Breast epithelium (tissue), 4 donors: ENCODE results near the gene MC2R. TPM values are rescaled to one million over a fixed set of nuclear protein-coding genes. Genes with fewer than 3 reads are reported as not detected.

Experiments
- DNase-seq, 2 donors: peaks; one replicate each; pipeline ENCODE4 v3.0.0-alpha.2; 2019; ENCODE audit warnings: low spot score in 2 of 2
- H3K27ac ChIP-seq, 2 donors: fragments of 200-600 bp; sonication (generic) in 1 of 2; one replicate each; pipeline ENCODE4 v1.5.1; 2016 to 2019; ENCODE audit warnings: mild to moderate bottlenecking in 1 of 2
- H3K27me3 ChIP-seq, 2 donors: fragments of 200-600 bp; sonication (generic) in 1 of 2; one replicate each; pipeline versions ENCODE4 v1.5.1 to v1.6.0; 2017 to 2019; ENCODE audit warnings: control low read depth in 1 of 2, mild to moderate bottlenecking in 1 of 2
- H3K36me3 ChIP-seq: fragments of 200-600 bp; one replicate; pipeline ENCODE4 v1.5.1; 2019
- H3K4me1 ChIP-seq, 2 donors: fragments of 200-600 bp; sonication (generic); one replicate each; pipeline ENCODE4 v1.5.1; 2016 to 2019; ENCODE audit warnings: control low read depth in 1 of 2
- H3K4me3 ChIP-seq, 3 donors: fragments of 200-600 bp; sonication (generic); 1 replicate in 2 of 3; 2 replicates in 1 of 3; pipeline ENCODE4 v1.5.1; 2016 to 2019; ENCODE audit warnings: mild to moderate bottlenecking in 3 of 3, moderate library complexity in 2 of 3
- H3K9me3 ChIP-seq, 2 donors: fragments of 200-600 bp; sonication (generic) in 1 of 2; one replicate each; pipeline ENCODE4 v1.5.1; 2016 to 2019; ENCODE audit warnings: control low read depth in 1 of 2
- POLR2A ChIP-seq: fragments of 450-650 bp; IDR thresholded peaks from one replicate; pipeline ENCODE4 v1.6.1; 2016; ENCODE audit warnings: antibody characterized with exemption, mild to moderate bottlenecking, moderate library complexity
- POLR2AphosphoS5 ChIP-seq, 3 donors: sonication (generic); formaldehyde crosslinking; IDR thresholded peaks; one replicate each; pipeline ENCODE4 v1.6.1; 2017; ENCODE audit warnings: antibody characterized with exemption in 3 of 3
- intact Hi-C: fragments of 100-400 bp; cut with DNase I; formaldehyde crosslinking; loops from one replicate; pipeline ENCODE4 v1.15.1; 2023; ENCODE audit warnings: low total_unique reads
- total RNA-seq, 3 donors: library from RNA; depleted of rRNA; stranded (reverse); fragments of >200 nt; gene quantifications; one replicate each; pipeline ENCODE4 v1.1.0, GENCODE V29; 2016
- TF ChIP-seq, protein P1 (sequence below), 3 donors: fragments of 450-650 bp; IDR thresholded peaks; one replicate each; pipeline ENCODE4 v1.5.1; 2016 to 2017; ENCODE audit warnings: antibody characterized with exemption in 3 of 3, mild to moderate bottlenecking in 3 of 3, moderate library complexity in 3 of 3

The MC2R gene
- total RNA-seq, 3 donors from 2014 or later, result not detected

DNA sequence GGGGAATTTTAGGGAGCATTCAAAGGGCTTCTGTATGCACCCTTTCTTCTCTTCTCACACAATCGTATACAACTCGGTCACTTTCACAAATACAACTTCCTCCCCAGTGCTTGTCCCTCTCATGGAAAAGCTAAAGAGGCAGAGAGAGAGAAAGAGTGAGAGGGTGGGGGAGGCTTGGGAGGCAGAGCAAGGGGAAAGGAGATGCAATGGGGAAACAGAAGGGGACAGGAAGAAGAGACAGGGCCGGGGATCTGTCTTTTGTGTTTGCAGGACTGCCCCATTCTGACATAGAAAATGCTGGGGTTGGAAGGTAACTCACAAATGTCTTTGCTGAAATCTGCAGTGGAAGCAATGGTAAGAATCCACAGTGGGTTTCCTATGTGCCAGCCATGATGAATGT lies 2.1 kb upstream of the MC2R start:
- Histone ChIP-seq H3K27me3 (no peaks in the 10 kb centered on the region), H3K4me3 (no peak overlapping the region), H3K36me3 (no peaks in the 10 kb centered on the region), H3K9me3 (no peaks in the 10 kb centered on the region), H3K4me1 (no peaks in the 10 kb centered on the region), H3K27ac (no peak overlapping the region)
- DNase-seq, result no peak
- no peak for TF ChIP-seq POLR2A
- TF ChIP-seq POLR2AphosphoS5 (IDR thresholded peaks at IDR 0.05), result no peak
- TF ChIP-seq, protein P1, sequence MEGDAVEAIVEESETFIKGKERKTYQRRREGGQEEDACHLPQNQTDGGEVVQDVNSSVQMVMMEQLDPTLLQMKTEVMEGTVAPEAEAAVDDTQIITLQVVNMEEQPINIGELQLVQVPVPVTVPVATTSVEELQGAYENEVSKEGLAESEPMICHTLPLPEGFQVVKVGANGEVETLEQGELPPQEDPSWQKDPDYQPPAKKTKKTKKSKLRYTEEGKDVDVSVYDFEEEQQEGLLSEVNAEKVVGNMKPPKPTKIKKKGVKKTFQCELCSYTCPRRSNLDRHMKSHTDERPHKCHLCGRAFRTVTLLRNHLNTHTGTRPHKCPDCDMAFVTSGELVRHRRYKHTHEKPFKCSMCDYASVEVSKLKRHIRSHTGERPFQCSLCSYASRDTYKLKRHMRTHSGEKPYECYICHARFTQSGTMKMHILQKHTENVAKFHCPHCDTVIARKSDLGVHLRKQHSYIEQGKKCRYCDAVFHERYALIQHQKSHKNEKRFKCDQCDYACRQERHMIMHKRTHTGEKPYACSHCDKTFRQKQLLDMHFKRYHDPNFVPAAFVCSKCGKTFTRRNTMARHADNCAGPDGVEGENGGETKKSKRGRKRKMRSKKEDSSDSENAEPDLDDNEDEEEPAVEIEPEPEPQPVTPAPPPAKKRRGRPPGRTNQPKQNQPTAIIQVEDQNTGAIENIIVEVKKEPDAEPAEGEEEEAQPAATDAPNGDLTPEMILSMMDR (IDR thresholded peaks at IDR 0.05), result no peak
- intact Hi-C loops, result no loop called here

DNA sequence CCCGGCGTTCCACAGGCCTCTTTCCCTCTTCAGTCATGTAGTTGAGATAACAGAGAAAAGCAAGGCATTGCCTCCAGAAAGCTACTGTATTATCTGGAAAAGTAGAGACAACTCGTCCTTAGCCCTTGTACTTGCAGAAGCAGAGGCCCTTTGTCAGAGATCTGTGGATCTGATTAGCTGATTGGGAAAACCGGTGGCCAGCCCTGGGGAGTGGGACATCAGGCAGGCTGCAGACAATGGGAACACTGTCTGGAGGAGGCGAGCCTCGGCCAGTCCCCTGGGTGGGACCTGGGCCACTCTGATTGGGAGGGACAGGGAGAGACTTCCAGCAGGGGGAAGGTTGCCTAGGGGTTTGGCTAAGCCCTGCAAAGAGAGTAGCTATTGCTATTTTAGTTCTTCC lies 1.2 kb upstream of the MC2R start:
- intact Hi-C loops, result no loop called here
- TF ChIP-seq POLR2AphosphoS5 (IDR thresholded peaks at IDR 0.05) (no peak), POLR2A (no peak)
- TF ChIP-seq, protein P1 (IDR thresholded peaks at IDR 0.05), result no peak
- Histone ChIP-seq H3K36me3 (no peaks in the 10 kb centered on the region), H3K27ac (no peak overlapping the region), H3K4me3 (no peak overlapping the region), H3K9me3 (no peaks in the 10 kb centered on the region), H3K4me1 (no peaks in the 10 kb centered on the region), H3K27me3 (no peaks in the 10 kb centered on the region)
- no peak for DNase-seq

DNA sequence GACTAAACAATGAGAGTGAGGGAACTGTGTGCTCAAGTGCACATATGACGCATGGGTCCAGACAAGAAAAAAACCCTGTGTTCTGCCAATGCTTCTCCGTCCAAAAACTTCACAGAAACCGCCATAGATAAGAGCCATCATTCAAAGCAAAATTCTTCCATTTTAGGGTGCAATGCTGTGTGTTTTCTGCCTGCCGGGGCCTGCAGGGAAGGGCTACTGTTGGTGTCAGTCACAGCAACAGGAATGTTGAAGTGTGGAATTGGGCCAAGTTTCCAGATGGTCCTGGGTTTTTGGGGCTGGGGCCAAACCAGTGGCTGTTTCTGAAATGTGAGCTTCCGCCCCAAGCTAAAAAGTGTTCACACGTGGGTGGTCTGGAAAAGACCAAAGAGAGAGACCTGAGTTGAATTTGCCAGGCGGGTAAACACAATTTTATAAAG lies 677 bp upstream of the MC2R start:
- H3K4me1 ChIP-seq, result no peaks in the 10 kb centered on the region
- H3K4me3 ChIP-seq, result no peak overlapping the region
- H3K36me3 ChIP-seq, result no peaks in the 10 kb centered on the region
- TF ChIP-seq, protein P1 (IDR thresholded peaks at IDR 0.05), result no peak
- TF ChIP-seq POLR2AphosphoS5 (IDR thresholded peaks at IDR 0.05) (no peak), POLR2A (no peak)
- no peak for DNase-seq
- no peaks in the 10 kb centered on the region for H3K9me3 ChIP-seq
- intact Hi-C loops, result no loop called here
- H3K27ac ChIP-seq, result no peak overlapping the region
- no peaks in the 10 kb centered on the region for H3K27me3 ChIP-seq

DNA sequence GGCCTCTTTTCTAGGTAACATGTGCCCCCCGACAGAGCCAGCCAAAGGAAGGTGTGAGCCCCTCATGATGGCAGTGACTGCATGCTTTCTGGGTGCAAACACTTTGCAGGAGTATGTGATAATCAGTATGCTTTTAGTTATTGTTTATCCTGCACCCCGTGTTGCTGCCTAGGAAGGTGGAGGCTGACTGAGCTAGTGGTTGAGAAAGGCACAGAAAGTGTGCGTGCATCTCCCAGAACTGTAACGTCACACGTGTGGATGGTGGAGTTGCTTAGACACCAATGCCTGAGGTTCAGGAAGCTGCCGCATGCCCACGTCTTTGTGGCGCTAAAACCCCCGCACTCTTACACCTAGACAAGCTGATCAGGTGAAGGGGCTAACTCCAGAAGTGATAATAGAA lies 580 bp downstream of the MC2R start:
- Histone ChIP-seq H3K27ac (no peak overlapping the region), H3K9me3 (no peaks in the 10 kb centered on the region), H3K36me3 (no peaks in the 10 kb centered on the region), H3K4me3 (no peak overlapping the region), H3K4me1 (no peaks in the 10 kb centered on the region), H3K27me3 (no peaks in the 10 kb centered on the region)
- intact Hi-C loops, result no loop called here
- TF ChIP-seq POLR2A (no peak), POLR2AphosphoS5 (IDR thresholded peaks at IDR 0.05) (no peak)
- TF ChIP-seq, protein P1 (IDR thresholded peaks at IDR 0.05), result no peak
- DNase-seq, result no peak

DNA sequence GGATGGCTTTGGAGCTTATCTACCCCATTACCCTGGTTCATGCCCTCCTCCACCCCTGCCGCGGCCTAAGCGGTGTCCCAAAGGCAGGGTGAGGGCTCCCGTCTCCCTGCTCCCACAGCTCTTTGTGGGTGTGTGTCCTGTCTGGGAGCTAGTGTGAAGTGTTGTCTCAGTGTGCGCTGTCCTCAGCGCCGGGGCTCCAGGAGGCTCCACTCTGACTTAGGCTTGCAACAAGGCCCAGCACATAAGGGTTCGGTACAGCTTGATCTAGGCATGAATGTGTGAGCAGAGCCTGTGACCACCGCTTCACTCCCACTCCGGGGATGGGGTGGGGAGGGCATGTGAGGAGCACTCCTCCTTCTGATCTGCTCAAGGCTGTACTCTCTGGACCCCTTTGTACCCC lies 1.2 kb downstream of the MC2R start:
- intact Hi-C loops, result no loop called here
- H3K27me3 ChIP-seq, result no peaks in the 10 kb centered on the region
- no peak overlapping the region for H3K4me3 ChIP-seq
- DNase-seq, result no peak
- no peaks in the 10 kb centered on the region for H3K36me3 ChIP-seq
- H3K4me1 ChIP-seq, result no peaks in the 10 kb centered on the region
- H3K9me3 ChIP-seq, result no peaks in the 10 kb centered on the region
- no peak overlapping the region for H3K27ac ChIP-seq
- TF ChIP-seq, protein P1 (IDR thresholded peaks at IDR 0.05), result no peak
- TF ChIP-seq POLR2A, result no peak
- TF ChIP-seq POLR2AphosphoS5 (IDR thresholded peaks at IDR 0.05), result no peak
